HCT116 (cell line): Measurements from ENCODE around the gene DIDO1. TPM values are rescaled to one million over a fixed set of nuclear protein-coding genes. Genes with fewer than 3 reads are reported as not detected.

ENCODE experiments used
- ATAC-seq: fragments of 200-7000 bp; cut with Tn5 transposase; 2 replicates; pipeline ENCODE4 v1.9.1; 2020; ENCODE audit warnings: mild to moderate bottlenecking, moderate library complexity
- BruUV-seq: library from RNA; stranded (reverse); fragments of 400-500 nt; replicated peaks from 2 replicates; lab custom pipeline; 2021; lab: Mats Ljungman, UMichigan
- CTCF ChIA-PET: fragments of 300-600 bp; sonication (Branson Sonifier 250); formaldehyde crosslinking; loops from one replicate; lab custom pipeline; 2021; ENCODE audit warnings: antibody characterized with exemption; lab: Charles Lee
- POLR2A ChIA-PET: fragments of 300-600, 350-600 bp; sonication (Branson Sonifier 250); formaldehyde crosslinking; loops from one replicate; lab custom pipeline; 2021; ENCODE audit warnings: antibody characterized with exemption; lab: Charles Lee
- RAD21 ChIA-PET, 2 experiments: fragments of 300-600 bp; sonication (Branson Sonifier 250); formaldehyde crosslinking; loops; one replicate each; lab custom pipeline; 2023; ENCODE audit warnings: low total read pairs in 2 of 2; ENCODE audit not compliant: uncharacterized antibody in 2 of 2, unreplicated experiment in 2 of 2, low non-redundant PET in 1 of 2; lab: Charles Lee
- DNase-seq: peaks from one replicate; pipeline ENCODE4 v3.0.0-alpha.2; 2010; ENCODE audit warnings: low read depth, low spot score
- H2AFZ ChIP-seq: fragments of 200-600 bp; shearing (Covaris generic), sonication (generic); 2 replicates; pipeline ENCODE4 v1.6.1; 2017; ENCODE audit warnings: low read depth, mixed run types, mixed read lengths, antibody characterized with exemption, low read length; ENCODE audit not compliant: poor library complexity, severe bottlenecking
- H3K27ac ChIP-seq: 2 replicates; pipeline ENCODE4 v1.5.1; 2012; ENCODE audit warnings: low read depth, low read length
- H3K27me3 ChIP-seq: fragments of 200-600 bp; sonication (generic); 2 replicates; pipeline ENCODE4 v1.6.1; 2016; ENCODE audit warnings: mixed run types, low read length, mixed read lengths; ENCODE audit not compliant: insufficient read depth
- H3K36me3 ChIP-seq, 2 experiments: fragments of 200-500 bp in 1 of 2; fragments of 200-600 bp in 1 of 2; sonication (Bioruptor generic) in 1 of 2; sonication (generic) in 1 of 2; 2 replicates each; pipeline versions ENCODE4 v1.5.1 to v1.6.1; 2014 to 2016; ENCODE audit warnings: low read length in 2 of 2, inconsistent platforms in 1 of 2, mixed read lengths in 1 of 2, mixed run types in 1 of 2; ENCODE audit not compliant: insufficient read depth in 2 of 2, control insufficient read depth in 1 of 2
- H3K4me1 ChIP-seq, 2 experiments: fragments of 200-600 bp in 1 of 2; sonication (generic) in 1 of 2; 2 replicates each; pipeline versions ENCODE4 v1.5.1 to v1.6.1; 2012 to 2017; ENCODE audit warnings: low read length in 2 of 2, inconsistent platforms in 1 of 2, mild to moderate bottlenecking in 1 of 2, mixed read lengths in 1 of 2, mixed run types in 1 of 2, moderate library complexity in 1 of 2; ENCODE audit not compliant: insufficient read depth in 2 of 2, control insufficient read depth in 1 of 2
- H3K4me2 ChIP-seq: fragments of 200-600 bp; sonication (generic); 2 replicates; pipeline ENCODE4 v1.6.1; 2017; ENCODE audit warnings: mixed run types, low read length, mixed read lengths
- H3K4me3 ChIP-seq, 2 experiments: fragments of 200-600 bp in 1 of 2; sonication (generic) in 1 of 2; replicated peaks in 1 of 2; 2 replicates each; pipeline ENCODE4 v1.5.1; 2011 to 2016; ENCODE audit warnings: low read length in 2 of 2, control low read depth in 1 of 2, low read depth in 1 of 2, mild to moderate bottlenecking in 1 of 2, mixed read lengths in 1 of 2, mixed run types in 1 of 2
- H3K79me2 ChIP-seq: fragments of 200-600 bp; sonication (generic); 2 replicates; pipeline ENCODE4 v1.6.1; 2017; ENCODE audit warnings: mild to moderate bottlenecking, mixed run types, low read length, moderate library complexity, mixed read lengths; ENCODE audit not compliant: insufficient read depth
- H3K9ac ChIP-seq: fragments of 200-600 bp; sonication (generic); 2 replicates; pipeline ENCODE4 v1.6.1; 2016; ENCODE audit warnings: low read length, mixed read lengths
- H3K9me2 ChIP-seq: fragments of 200-600 bp; sonication (generic), shearing (Covaris generic); 2 replicates; pipeline ENCODE4 v1.6.1; 2017; ENCODE audit warnings: mixed run types, mild to moderate bottlenecking, moderate library complexity; ENCODE audit not compliant: insufficient read depth
- H3K9me3 ChIP-seq, 2 experiments: fragments of 200-500 bp in 1 of 2; fragments of 200-600 bp in 1 of 2; sonication (Bioruptor generic) in 1 of 2; sonication (generic) in 1 of 2; 2 replicates each; pipeline ENCODE4 v1.6.1; 2014 to 2017; ENCODE audit warnings: low read length in 2 of 2, mixed read lengths in 2 of 2, inconsistent platforms in 1 of 2, low read depth in 1 of 2, mild to moderate bottlenecking in 1 of 2, mixed run types in 1 of 2, moderate library complexity in 1 of 2; ENCODE audit not compliant: control insufficient read depth in 1 of 2, insufficient read depth in 1 of 2
- H4K20me1 ChIP-seq: fragments of 200-600 bp; sonication (generic), shearing (Covaris generic); 2 replicates; pipeline ENCODE4 v1.6.1; 2017; ENCODE audit warnings: mixed run types, mild to moderate bottlenecking, moderate library complexity; ENCODE audit not compliant: insufficient read depth
- ATF3 ChIP-seq: IDR thresholded peaks from 2 replicates; pipeline ENCODE4 v1.6.1; 2012
- CBX3 ChIP-seq: IDR thresholded peaks from 2 replicates; pipeline ENCODE4 v1.6.1; 2012; ENCODE audit warnings: low read depth
- CEBPB ChIP-seq: IDR thresholded peaks from 2 replicates; pipeline ENCODE4 v1.6.1; 2012; ENCODE audit warnings: low read depth
- CTCF ChIP-seq, 3 experiments: fragments of 200-600 bp in 1 of 3; sonication (generic) in 1 of 3; IDR thresholded peaks in 2 of 3; conservative IDR thresholded peaks in 1 of 3; 2 replicates each; pipeline ENCODE4 v1.5.1; 2012 to 2017; ENCODE audit warnings: low read depth in 2 of 3, low read length in 2 of 3, antibody characterized with exemption in 1 of 3, borderline replicate concordance in 1 of 3, control low read depth in 1 of 3, mild to moderate bottlenecking in 1 of 3, mixed read lengths in 1 of 3, mixed run types in 1 of 3, moderate library complexity in 1 of 3; ENCODE audit not compliant: insufficient read depth in 1 of 3
- EZH2 ChIP-seq: fragments of 200-600 bp; sonication (generic); IDR thresholded peaks from 2 replicates; pipeline ENCODE4 v1.6.1; 2017; ENCODE audit warnings: antibody characterized with exemption, mixed run types
- MAX ChIP-seq: IDR thresholded peaks from 2 replicates; pipeline ENCODE4 v1.6.1; 2012
- POLR2AphosphoS5 ChIP-seq: IDR thresholded peaks from 2 replicates; pipeline ENCODE4 v1.6.1; 2011; ENCODE audit warnings: mild to moderate bottlenecking, low read depth, low read length, moderate library complexity
- SIN3A ChIP-seq: IDR thresholded peaks from 2 replicates; pipeline ENCODE4 v1.6.1; 2012; ENCODE audit warnings: low read depth
- SRF ChIP-seq: IDR thresholded peaks from 2 replicates; pipeline ENCODE4 v1.6.1; 2012; ENCODE audit warnings: low read depth
- YY1 ChIP-seq: IDR thresholded peaks from 2 replicates; pipeline ENCODE4 v1.6.1; 2011; ENCODE audit warnings: low read length, low read depth, moderate library complexity, mild to moderate bottlenecking; ENCODE audit not compliant: insufficient replicate concordance; ENCODE audit errors: extremely low read depth
- intact Hi-C: fragments of 100-400 bp; cut with micrococcal nuclease; formaldehyde crosslinking; loops from 2 replicates; pipeline ENCODE4 v1.10.0; 2022
- total RNA-seq: library from RNA; stranded (reverse); gene quantifications from one replicate; pipeline ENCODE4 v1.2.1, GENCODE V29; 2021; ENCODE audit not compliant: unreplicated experiment

DIDO1 gene
- total RNA-seq, 1 experiment from 2014 or later = 41.4 TPM

- BruUV-seq = no TSS peak
- H3K9ac ChIP-seq = no peak overlapping the region
- H3K4me1 ChIP-seq = peaks cover 5 to 10% of the 10 kb centered on the region in 2 experiments; a peak in 2 of 4 replicates
- no peak for ATAC-seq
- no peak overlapping the region for H3K27ac ChIP-seq
- H3K79me2 ChIP-seq = no peaks in the 10 kb centered on the region
- H4K20me1 ChIP-seq = no peaks in the 10 kb centered on the region
- no peaks in the 10 kb centered on the region for H3K9me2 ChIP-seq
- no peaks in the 10 kb centered on the region for H3K36me3 ChIP-seq
- no peaks in the 10 kb centered on the region for H3K27me3 ChIP-seq
- TF ChIP-seq POLR2AphosphoS5 = no peak
- no peak for TF ChIP-seq MAX
- no peak for TF ChIP-seq CBX3
- TF ChIP-seq ATF3 = no peak
- TF ChIP-seq YY1 = no peak
- no peak for TF ChIP-seq EZH2
- TF ChIP-seq CTCF (IDR thresholded peaks at IDR 0.05 in 2 of 3, conservative IDR thresholded peaks at IDR 0.05 in 1 of 3; ENCODE audit: borderline replicate concordance in 1 of 3, insufficient read depth in 1 of 3, low read depth in 2 of 3, low read length in 2 of 3) = no peak
- TF ChIP-seq CEBPB = no peak
- TF ChIP-seq SIN3A = no peak
- TF ChIP-seq SRF = no peak
- H3K9me3 ChIP-seq = no peaks in the 10 kb centered on the region
- H3K4me2 ChIP-seq = no peak overlapping the region
- H2AFZ ChIP-seq = no peak overlapping the region
- no peak overlapping the region for H3K4me3 ChIP-seq
- CTCF ChIA-PET = interaction anchor here (0.6 to 1.6 kb wide), 4 partner anchors 38 to 149 kb away, joined by 3 to 5 read pairs (median 3); no protein-coding TSS in a partner anchor
- POLR2A ChIA-PET = no interaction called here
- no peak for DNase-seq
- RAD21 ChIA-PET = interaction anchor here in 1 of 2 experiments (0.9 kb wide), 1 partner anchor 38 kb away, joined by 3 read pairs; no protein-coding TSS in a partner anchor
- intact Hi-C loops = no loop called here
Observed at GRCh38 chr20:62971211-62971949, 45.1 kb upstream of the DIDO1 start.
